Right lobe of liver (tissue), 4 donors: ENCODE data around the gene FBXO28.

Source experiments
- CTCF ChIP-seq, 4 donors: fragments of 200-600 bp in 3 of 4; fragments of 450-650 bp in 1 of 4; IDR thresholded peaks; one replicate each; pipeline versions ENCODE4 v1.5.1 to v1.8.0; 2016 to 2022; ENCODE audit warnings: antibody characterized with exemption in 4 of 4, mild to moderate bottlenecking in 2 of 4
- POLR2A ChIP-seq: fragments of 450-650 bp; IDR thresholded peaks from one replicate; pipeline ENCODE4 v1.6.1; 2017; ENCODE audit warnings: antibody characterized with exemption, mild to moderate bottlenecking
- donor health status: DM: no; HTN: no; CAD: no.
- donor health status: DM: no; HTN: no; CAD: no.
- donor health status: DM: no; HTN: yes; CAD: no.

GRCh38 chr1:224067621-224068457, 46.1 kb upstream of the FBXO28 start:
- TF ChIP-seq POLR2A (no peak), CTCF (IDR thresholded peaks at IDR 0.05) (no peak)
